ENCODE measurements around the gene SH2B3.

Gene SH2B3

DNA sequence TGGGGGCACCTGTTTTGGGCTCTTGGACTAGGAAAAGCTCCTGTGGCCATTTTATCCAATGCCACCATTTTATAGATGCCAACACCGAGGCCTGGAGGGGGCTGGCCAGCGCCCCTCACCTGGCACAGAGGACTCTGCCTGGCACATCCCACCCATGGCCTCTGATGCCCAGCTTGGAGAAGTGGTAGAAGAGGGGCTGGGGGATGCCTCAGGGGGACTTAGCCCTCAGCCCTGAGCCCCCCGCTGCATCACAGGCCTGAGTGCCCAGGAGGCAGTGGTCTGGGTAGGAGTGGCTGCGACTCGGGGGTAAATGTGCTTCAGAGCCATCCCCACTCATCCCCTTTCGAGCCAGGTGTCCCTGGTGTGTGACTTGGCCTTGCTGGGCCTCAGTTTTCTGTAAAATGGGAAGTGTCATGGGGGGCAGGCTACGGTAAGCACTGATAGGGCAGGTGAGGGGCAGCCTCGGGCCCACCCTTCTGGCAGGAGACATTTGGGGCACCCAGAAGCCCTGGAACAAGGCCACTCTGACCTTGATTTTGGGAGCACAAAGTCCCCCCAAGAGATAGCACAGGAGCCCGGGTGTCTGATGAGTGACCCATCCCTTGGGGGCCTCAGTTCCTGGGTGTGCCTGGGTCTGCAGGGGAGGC, 22.5 kb downstream of the SH2B3 start:
- DNase-seq (ENCODE audit: low read depth): no peak

GRCh38 chr12:111428728-111429175, 23.0 kb downstream of the SH2B3 start:
- DNase-seq (ENCODE audit: low read depth): no peak

DNA sequence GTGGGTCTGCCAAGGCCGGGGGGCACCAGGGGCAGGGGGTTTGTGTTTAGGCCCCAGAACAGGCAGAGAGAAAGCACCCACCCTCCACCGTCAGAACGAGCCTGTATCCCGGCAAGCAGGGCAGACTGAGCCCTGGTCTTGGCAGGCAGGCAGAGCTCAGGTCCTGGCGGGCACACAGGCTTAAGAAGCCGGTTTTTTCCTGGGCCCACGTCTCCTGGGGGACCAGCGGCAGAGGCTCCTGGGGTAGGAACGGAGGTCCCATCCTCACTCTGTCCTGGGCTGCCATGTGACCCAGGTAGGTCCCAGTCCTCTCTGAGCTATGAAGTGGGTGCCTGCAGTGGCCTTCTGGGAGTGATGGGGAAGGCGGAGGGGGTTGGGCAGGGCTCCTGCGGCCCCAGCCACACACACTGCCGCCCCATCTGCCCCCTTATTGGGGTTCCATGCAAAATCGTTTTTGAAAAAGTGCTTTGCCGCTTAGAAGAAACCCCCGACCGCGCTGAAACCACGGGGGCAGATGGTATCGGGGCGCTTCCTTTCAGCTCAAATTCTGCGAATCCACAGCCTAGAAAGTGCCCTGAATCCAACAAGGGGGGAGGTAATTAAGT, 24.2 kb downstream of the SH2B3 start:
- DNase-seq (ENCODE audit: low read depth): no peak

DNA sequence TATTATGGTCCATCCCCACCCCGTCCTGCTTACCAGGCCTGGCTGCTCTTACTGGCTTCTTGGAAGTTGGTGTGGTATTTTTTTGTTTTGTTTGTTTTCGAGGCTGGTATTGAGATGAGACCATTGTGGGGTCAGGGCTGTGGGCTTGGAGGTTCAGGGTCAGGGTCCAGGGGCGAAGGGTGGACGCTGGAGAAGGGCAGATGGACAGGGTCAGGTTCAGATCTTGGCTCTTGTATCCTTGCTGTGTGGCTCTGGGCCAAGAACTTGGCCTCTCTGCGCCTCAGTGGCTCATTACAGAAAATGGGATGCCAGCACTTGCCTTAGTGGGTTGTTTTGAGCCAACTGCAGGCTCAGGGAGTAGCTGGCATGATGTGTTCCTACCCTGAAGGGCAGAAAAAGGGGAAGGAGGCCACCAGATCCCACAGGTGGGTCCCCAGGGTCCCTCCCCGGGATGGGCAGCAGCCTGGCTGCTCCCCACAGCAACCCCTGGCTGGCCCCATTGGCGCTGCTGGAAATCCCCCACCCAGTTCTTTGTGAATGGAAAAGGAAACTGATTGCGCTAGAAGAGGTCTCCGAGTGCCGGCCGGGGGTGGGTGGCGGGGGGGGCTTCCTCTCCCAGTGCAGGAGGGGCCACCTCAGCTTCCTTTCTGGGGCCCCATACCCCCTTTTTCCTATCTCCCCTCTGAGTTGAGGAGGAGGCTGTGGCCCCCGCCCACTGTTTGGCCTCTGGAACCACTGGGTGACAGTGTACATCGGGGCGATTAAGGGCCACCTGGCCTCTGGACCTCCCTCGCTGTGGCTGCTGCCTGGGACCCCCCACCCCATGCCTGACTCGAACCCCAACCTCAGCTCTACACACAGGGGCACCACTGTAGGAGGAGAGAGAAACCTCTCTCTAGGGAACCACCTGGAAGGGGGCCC, 25.0 kb downstream of the SH2B3 start:
- DNase-seq (ENCODE audit: low read depth): no peak

- DNase-seq (ENCODE audit: low read depth): no peak
Observed at GRCh38 chr12:111431772-111432171, 26.0 kb downstream of the SH2B3 start.

- no peak for DNase-seq (ENCODE audit: low read depth)
Observed at GRCh38 chr12:111434049-111434448, 28.3 kb downstream of the SH2B3 start.

GRCh38 chr12:111434680-111435338, 29.1 kb downstream of the SH2B3 start:
- DNase-seq (ENCODE audit: low read depth): peak; percentile 67

- no peak for DNase-seq (ENCODE audit: low read depth)
Observed at GRCh38 chr12:111435661-111436201, 30.0 kb downstream of the SH2B3 start.

DNA sequence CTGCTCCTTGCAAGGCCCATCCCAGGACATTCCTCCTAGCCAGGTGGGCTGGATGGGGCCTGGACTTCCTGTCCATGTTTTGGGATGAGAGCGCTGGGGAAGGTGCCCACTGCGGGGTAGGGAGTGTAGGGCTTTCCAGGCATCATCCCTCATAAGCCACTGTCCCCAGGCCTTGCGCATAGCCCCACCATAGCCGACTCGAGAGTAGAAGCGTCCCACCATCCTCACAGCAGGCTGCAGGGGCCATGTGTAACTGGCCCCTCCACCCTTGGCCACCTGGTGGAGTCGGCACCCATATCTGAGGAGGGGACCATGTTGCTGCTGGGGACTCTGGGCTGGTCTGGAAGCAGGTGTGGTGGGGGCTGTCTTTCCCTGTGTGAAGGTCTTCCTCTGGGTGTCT, 30.5 kb downstream of the SH2B3 start:
- DNase-seq (ENCODE audit: low read depth): no peak

GRCh38 chr12:111436811-111437210, 31.1 kb downstream of the SH2B3 start:
- DNase-seq (ENCODE audit: low read depth): no peak

DNA sequence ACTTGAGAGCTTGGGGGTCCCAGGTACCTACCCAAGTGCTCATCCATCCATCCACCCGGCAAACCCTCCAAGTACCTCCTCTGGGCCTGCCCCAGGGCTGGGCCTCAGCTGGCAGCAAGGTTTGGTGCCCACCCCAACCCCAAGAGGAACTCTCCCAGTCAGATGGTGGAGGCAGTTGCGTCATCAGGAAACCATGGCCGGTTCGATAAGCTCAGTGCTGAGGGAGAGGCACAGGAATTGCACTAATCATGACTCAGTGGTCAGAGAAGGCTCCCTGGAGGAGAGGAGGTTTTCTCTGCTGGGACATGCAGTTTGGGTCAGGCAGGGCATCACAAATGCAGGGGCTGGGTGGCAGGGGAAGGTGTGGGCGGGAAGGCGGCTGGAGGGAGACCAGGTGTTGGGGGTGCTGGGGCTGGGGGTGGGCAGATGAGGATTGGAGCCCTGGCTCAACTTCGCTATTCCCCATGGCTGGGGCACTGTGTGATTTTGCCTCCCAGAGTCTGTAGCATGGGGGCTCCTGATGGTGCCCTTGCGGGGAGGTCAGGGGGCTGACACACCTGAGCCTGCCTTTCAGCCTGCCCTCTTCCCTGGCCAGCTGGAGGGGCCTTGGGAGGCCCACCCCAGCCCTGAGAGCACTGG, 32.2 kb downstream of the SH2B3 start:
- DNase-seq (ENCODE audit: low read depth): peak; percentile 71

DNA sequence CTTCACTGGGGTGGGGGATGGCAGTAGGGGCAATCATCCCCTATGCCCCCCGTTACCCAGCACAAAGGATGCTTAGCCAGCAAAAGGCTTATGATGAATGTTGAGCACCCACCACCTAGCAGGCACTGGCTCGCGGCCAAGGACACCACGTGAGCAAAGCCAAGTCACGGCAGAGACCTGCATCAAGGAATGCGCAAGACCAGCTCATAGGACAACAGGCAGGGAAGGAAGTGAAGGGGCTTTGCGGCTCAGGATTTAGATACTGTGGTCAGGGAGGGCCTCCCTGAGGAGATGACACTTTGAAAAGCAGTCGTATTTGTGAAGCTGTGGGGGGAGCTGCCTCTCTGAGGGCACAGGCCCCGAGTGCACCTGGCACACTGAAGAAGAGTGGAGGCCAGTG, 32.8 kb downstream of the SH2B3 start:
- DNase-seq (ENCODE audit: low read depth): no peak

DNA sequence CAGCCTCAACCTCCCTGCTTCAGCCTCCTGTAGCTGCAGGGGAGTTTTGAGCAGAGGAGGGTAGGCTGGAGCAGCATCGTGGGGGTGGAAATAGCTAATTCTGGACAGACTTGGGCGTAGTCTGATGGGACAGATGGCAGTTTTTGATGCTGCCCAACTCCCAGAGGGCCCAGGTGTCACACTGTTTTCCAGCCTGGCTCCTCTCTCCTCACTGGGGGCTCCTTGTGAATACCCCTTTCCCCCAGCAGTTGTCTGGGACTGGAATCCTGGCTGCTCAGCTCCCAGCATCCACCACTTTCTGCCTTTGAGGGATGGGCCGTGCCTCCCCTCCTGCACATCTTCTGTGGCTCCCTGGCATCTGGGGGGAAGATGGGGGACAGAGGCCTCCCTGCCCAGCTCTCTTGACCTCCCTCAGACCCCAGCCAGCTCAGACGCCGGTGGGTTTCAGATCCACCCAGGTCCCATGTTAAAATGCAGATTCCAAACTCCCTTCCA, 34.0 kb downstream of the SH2B3 start:
- DNase-seq (ENCODE audit: low read depth): no peak

DNA sequence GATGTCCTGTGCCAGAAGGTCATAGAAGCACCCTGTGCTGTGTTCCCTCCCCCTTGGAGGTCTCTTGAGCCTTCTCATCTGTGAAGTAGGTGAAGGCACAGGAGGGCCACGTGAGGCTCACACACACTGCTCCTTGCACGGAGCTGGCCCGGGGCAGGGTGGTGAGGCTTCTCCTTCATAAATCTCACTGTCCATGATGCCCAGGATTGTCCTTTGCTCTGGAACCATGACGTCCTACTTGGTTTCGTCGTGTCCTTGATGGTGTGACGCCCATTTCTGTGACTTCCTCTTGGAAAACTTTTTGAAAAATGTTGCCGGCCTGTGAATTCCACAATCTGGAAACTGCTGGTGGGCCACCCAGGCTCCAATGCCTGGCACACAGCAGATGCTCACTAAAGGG, 34.4 kb downstream of the SH2B3 start:
- DNase-seq (ENCODE audit: low read depth): no peak

DNA sequence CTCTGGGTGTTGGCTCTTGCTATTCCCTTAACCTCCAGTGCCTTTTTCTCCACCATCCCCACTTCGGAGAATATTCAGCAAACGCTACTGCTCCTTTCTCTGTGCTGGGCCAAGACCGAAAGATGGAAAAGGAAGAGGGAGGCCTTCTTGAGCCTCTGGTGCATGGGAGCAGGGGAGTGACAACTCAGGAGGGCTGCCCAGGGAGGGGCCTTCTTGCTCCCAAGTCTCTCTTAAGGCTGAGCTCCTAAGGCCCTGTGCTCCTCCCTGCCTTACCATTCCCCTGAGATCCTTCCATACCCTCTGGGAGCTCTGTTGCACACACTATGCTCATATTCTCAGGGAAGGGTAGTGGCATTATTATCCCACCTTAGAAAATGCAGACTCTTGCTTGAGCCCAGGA, 34.9 kb downstream of the SH2B3 start:
- DNase-seq (ENCODE audit: low read depth): no peak

- no peak for DNase-seq (ENCODE audit: low read depth)
Observed at GRCh38 chr12:111441107-111441928, 35.6 kb downstream of the SH2B3 start.

DNA sequence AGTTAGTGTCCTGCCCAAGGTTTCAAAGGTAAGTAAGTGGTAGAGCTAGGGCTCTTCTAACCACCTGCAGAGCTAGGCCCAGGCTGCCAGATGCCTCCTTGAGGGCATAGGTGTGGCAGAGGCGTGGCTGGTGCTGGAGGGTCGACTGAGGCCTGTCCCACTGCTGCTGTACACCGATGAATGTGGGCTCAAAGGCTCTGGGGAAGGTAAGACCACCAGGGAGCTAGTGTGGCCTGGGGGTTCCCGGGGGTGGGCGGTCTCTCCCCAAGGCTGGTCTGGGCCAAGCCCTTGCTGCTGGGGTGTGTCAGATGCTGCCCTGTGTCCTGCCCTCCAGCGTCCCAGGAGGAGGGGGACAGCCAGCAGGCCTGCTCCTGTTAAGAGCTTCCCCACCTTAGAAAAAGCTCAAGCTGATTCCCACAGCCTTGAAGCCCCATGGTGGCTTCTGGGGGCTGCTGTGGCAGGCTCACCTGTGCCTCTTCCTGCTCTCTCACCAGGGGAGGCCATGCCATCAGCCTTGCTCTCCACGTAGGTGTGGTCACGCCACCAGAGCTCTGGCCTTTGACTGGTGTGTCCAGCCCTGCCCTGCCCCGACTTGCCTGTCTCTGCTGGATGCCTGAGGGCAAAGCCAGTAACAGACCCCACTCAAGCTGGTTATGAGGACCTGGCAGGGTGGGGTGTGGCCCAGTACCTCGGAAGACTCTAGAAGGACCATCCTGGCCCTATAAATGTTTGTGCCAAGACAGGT, 36.8 kb downstream of the SH2B3 start:
- no peak for DNase-seq (ENCODE audit: low read depth)

- DNase-seq (ENCODE audit: low read depth): no peak
Observed at GRCh38 chr12:111443086-111443485, 37.4 kb downstream of the SH2B3 start.

DNA sequence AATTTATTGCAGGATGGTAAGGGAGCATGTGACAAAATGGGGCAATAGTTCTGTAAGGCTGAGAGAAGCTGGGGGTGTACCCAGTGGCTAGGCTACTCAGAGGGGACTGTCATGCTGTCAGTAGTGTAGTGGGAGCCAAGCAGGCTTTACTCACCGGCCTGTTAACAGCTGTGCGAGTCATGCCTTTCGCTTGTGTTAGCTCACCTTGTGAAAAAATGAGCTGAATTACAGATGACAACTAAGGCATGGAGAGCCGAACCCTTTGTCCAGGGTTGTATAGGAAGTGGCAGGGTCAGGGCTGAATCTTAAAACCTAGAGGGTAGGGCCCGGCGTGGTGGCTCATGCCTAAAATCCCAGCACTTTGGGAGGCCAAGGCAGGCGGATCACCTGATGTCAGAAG, 37.9 kb downstream of the SH2B3 start:
- peak; percentile 57 for DNase-seq (ENCODE audit: low read depth)

Measured in fibroblast of gingiva (primary cell).